ENCODE data around the gene SLIT1. TPM values are rescaled to one million over a fixed set of nuclear protein-coding genes. Genes with fewer than 3 reads are reported as not detected.

The SLIT1 gene
- total RNA-seq, 1 donor from 2014 or later, result 55.7 TPM

DNA sequence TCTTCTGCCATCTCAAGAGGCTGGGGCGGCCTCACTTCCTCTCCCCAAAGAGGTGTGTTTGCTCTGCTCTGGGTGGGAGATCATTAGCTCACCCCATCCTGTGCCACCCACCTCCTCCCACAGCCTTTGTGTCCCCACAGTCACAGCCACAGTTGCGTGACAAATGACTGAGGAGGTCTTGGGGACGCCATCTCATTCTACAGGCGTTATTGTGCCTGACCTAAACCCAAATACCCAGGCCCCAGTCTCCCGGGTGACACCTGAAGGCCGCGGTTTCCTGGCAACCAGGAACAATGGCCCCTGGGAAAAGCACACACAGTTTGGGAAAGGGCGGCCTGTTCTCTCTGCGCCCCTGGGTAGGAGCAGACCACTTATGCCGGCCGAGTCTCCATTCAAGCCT is 51.6 kb downstream of the SLIT1 start:
- TF ChIP-seq, protein P1, sequence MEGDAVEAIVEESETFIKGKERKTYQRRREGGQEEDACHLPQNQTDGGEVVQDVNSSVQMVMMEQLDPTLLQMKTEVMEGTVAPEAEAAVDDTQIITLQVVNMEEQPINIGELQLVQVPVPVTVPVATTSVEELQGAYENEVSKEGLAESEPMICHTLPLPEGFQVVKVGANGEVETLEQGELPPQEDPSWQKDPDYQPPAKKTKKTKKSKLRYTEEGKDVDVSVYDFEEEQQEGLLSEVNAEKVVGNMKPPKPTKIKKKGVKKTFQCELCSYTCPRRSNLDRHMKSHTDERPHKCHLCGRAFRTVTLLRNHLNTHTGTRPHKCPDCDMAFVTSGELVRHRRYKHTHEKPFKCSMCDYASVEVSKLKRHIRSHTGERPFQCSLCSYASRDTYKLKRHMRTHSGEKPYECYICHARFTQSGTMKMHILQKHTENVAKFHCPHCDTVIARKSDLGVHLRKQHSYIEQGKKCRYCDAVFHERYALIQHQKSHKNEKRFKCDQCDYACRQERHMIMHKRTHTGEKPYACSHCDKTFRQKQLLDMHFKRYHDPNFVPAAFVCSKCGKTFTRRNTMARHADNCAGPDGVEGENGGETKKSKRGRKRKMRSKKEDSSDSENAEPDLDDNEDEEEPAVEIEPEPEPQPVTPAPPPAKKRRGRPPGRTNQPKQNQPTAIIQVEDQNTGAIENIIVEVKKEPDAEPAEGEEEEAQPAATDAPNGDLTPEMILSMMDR (conservative IDR thresholded peaks at IDR 0.05), result no peak
- no peak for DNase-seq (ENCODE audit: extremely low spot score, unreplicated experiment)
- Mint-ChIP-seq H3K36me3 (no peaks in the 10 kb centered on the region), H3K27ac (no peak overlapping the region), H3K27me3 (peaks cover 6% of the 10 kb centered on the region), H3K4me1 (ENCODE audit: unreplicated experiment) (peaks cover 47% of the 10 kb centered on the region), H3K4me3 (no peak overlapping the region), H3K9me3 (no peaks in the 10 kb centered on the region)

DNA sequence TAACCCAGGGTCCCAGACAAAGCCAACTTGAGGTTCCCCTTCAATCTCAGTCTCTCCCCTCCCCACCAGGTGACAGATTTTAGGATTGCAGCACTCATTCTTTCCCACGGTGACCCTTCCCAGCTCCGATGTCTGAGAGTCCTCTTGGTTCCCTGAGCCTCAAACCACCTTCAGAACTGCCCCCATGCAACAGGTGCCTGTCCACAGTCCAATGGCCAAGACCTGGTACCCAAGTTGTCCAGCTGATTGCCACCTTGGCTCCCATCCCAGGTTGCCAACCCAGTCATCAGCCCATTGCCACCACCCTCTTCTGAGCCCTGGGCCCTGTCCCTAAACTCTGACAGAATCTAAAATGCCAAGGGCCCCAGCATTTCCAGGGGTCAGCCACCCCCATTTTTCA is 53.5 kb downstream of the SLIT1 start:
- H3K4me1 Mint-ChIP-seq (ENCODE audit: unreplicated experiment), result peaks cover 42% of the 10 kb centered on the region
- H3K9me3 Mint-ChIP-seq, result no peaks in the 10 kb centered on the region
- H3K27ac Mint-ChIP-seq, result no peak overlapping the region
- H3K36me3 Mint-ChIP-seq, result no peaks in the 10 kb centered on the region
- no peak for DNase-seq (ENCODE audit: extremely low spot score, unreplicated experiment)
- TF ChIP-seq, protein P1 (conservative IDR thresholded peaks at IDR 0.05), result no peak
- no peaks in the 10 kb centered on the region for H3K27me3 Mint-ChIP-seq
- no peak overlapping the region for H3K4me3 Mint-ChIP-seq

DNA sequence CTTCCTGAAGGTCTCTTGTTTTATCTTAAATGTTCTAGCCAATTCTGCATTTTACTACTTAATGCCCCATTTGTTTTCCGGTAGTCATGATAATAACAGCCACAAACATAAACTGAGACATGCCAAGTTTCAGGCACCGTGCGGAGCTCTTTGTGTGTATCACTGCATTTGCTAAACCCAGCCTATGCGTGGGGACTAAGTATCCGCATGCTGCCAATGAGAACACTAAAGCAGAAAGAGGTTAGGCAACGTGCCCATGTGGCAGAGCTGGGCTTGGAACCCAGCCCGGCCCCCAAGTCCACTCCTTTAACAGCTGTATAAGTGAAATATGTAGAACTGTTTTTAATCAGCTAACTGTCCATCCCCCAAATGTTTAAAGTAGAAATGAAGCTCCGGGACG is 54.1 kb downstream of the SLIT1 start:
- no peak overlapping the region for H3K27ac Mint-ChIP-seq
- H3K4me3 Mint-ChIP-seq, result no peak overlapping the region
- H3K9me3 Mint-ChIP-seq, result no peaks in the 10 kb centered on the region
- TF ChIP-seq, protein P1 (conservative IDR thresholded peaks at IDR 0.05), result no peak
- no peaks in the 10 kb centered on the region for H3K27me3 Mint-ChIP-seq
- no peaks in the 10 kb centered on the region for H3K36me3 Mint-ChIP-seq
- H3K4me1 Mint-ChIP-seq (ENCODE audit: unreplicated experiment), result peaks cover 41% of the 10 kb centered on the region
- no peak for DNase-seq (ENCODE audit: extremely low spot score, unreplicated experiment)

DNA sequence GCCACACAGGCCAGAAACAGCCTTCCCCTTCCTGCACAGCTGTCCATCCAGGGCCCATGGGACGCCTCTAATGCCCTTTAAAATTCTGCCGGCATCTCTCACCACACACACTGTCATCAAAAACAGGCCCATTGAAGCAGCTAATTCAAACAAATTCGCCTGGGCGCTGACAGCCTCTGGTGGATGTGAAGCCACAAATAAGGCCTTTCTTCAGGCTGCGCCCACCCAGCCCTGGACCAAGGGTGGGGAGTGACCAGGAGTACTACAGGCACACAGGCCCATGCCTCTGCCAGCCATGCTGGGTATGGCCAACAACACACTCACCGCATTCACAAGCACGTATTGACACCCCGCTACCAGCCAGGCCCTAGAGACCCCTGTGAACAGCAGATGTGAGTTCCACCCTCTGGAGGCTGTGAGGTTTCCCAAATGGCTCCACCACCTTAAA is 54.6 kb downstream of the SLIT1 start:
- TF ChIP-seq, protein P1 (conservative IDR thresholded peaks at IDR 0.05), result no peak
- no peaks in the 10 kb centered on the region for H3K9me3 Mint-ChIP-seq
- no peaks in the 10 kb centered on the region for H3K27me3 Mint-ChIP-seq
- no peak for DNase-seq (ENCODE audit: extremely low spot score, unreplicated experiment)
- H3K36me3 Mint-ChIP-seq, result no peaks in the 10 kb centered on the region
- H3K4me3 Mint-ChIP-seq, result no peak overlapping the region
- no peak overlapping the region for H3K27ac Mint-ChIP-seq
- peaks cover 37% of the 10 kb centered on the region for H3K4me1 Mint-ChIP-seq (ENCODE audit: unreplicated experiment)

DNA sequence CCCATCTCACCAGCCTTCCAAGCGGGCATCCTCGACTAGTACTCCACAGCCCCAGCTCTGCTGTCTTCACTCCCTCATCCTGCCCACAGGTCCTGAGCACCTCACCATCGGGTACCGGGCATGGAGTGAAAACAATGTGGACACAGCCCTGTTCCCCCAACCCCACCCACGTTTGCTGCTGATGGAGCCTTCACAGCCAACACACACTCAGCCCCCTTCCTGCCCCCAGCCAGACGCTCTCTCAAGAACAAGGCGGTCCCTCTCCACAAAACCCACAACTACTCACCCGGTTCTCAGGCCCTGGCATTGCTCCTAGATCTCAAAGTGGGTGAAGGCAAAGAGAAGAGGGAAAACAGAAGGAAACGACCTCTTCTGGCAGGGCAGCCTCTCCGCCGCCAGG is 56.1 kb downstream of the SLIT1 start:
- TF ChIP-seq, protein P1 (conservative IDR thresholded peaks at IDR 0.05), result no peak
- Mint-ChIP-seq H3K9me3 (no peaks in the 10 kb centered on the region), H3K36me3 (no peaks in the 10 kb centered on the region), H3K27me3 (no peaks in the 10 kb centered on the region), H3K4me3 (no peak overlapping the region), H3K27ac (no peak overlapping the region), H3K4me1 (ENCODE audit: unreplicated experiment) (peaks cover 30% of the 10 kb centered on the region)
- DNase-seq (ENCODE audit: extremely low spot score, unreplicated experiment), result no peak
